Measurements from ENCODE around the gene RBMS3.

The RBMS3 gene

DNA sequence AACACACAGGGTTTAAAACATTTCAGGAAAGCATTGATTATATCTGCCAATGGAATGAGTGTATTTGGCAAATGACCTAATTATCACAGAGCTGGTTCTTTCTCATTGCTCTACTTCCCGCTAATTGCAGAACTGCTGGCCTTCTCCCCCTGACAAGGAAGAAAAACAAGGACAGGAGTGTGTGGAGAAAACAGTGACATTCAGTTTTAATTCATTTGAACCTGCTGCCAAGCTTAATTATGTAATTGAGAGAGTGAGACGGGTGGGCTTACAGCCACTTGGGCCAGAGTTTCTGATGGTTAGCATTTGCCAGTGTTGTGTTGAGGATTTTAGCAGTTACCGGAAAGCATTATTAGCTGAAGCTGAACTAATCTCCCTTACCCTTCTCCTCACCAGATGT is 301.4 kb downstream of the RBMS3 start:
- TF ChIP-seq, protein P1, sequence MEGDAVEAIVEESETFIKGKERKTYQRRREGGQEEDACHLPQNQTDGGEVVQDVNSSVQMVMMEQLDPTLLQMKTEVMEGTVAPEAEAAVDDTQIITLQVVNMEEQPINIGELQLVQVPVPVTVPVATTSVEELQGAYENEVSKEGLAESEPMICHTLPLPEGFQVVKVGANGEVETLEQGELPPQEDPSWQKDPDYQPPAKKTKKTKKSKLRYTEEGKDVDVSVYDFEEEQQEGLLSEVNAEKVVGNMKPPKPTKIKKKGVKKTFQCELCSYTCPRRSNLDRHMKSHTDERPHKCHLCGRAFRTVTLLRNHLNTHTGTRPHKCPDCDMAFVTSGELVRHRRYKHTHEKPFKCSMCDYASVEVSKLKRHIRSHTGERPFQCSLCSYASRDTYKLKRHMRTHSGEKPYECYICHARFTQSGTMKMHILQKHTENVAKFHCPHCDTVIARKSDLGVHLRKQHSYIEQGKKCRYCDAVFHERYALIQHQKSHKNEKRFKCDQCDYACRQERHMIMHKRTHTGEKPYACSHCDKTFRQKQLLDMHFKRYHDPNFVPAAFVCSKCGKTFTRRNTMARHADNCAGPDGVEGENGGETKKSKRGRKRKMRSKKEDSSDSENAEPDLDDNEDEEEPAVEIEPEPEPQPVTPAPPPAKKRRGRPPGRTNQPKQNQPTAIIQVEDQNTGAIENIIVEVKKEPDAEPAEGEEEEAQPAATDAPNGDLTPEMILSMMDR (IDR thresholded peaks at IDR 0.05; ENCODE audit: extremely low read depth, insufficient read depth, missing control alignments): no peak
- DNase-seq (ENCODE audit: low spot score): no peak
- in situ Hi-C loops (cut with MboI; ENCODE audit: low pct_unique_long_range_greater_than_20kb, low sequenced_read_pairs, unreplicated experiment): no loop called here

DNA sequence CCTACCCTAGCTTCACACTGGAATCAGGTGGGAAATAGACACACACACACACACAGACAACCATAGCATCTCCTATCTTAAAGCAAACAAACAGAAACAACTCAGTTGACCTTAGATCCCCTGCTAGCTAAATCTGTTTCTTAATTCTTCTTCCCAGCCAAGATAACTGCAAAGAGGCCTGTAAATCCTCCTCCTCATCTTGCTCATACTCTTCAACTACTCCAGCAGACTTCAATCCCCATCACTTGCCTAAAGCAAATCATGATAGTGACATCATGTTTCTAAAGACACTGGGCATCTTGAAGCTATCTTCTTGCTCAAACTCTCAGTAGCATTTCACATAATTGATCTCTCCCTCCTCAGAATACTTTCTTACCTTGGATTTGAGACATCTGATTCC is 303.0 kb downstream of the RBMS3 start:
- TF ChIP-seq, protein P1 (IDR thresholded peaks at IDR 0.05; ENCODE audit: extremely low read depth, insufficient read depth, missing control alignments): no peak
- in situ Hi-C loops (cut with MboI; ENCODE audit: low pct_unique_long_range_greater_than_20kb, low sequenced_read_pairs, unreplicated experiment): no loop called here
- no peak for DNase-seq (ENCODE audit: low spot score)

DNA sequence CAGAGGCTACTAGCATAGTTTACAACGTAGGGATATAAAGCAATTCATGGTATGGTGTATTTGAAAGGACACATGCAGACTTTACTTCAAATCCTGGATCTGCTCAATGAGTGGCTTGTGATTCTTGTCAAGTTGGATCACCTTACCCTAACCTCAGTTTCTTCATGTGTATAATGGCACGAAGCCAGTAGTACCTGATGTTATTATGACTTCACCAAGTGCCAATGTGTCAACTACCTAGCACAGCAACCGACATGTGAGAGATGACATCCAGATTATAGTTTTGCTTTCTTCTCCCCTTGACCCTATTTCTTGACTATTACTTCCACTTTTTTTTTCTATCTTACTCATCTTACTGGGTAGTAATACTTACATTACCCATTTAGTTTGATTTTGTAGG is 304.5 kb downstream of the RBMS3 start:
- in situ Hi-C loops (cut with MboI; ENCODE audit: low pct_unique_long_range_greater_than_20kb, low sequenced_read_pairs, unreplicated experiment): no loop called here
- no peak for DNase-seq (ENCODE audit: low spot score)
- TF ChIP-seq, protein P1 (IDR thresholded peaks at IDR 0.05; ENCODE audit: extremely low read depth, insufficient read depth, missing control alignments): no peak

DNA sequence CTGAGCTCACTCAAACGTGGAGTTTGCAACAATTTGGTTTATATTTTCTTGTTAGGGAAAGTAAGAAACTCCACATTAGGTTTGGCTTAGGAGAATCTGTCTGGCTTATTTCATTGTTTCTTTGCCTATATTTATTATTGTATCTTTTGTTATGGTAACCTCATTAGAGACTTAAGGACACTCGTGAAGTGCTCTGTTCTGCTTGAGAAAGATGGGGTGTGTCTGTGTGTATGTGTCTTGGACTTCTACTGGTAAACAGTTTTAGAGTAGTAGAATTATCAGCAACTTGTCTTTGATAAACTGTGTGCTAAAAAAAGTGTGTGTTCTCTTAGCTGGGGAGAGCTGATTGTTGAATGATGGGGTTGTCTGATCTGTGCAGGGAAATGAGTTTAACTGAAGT is 306.5 kb downstream of the RBMS3 start:
- TF ChIP-seq, protein P1 (IDR thresholded peaks at IDR 0.05; ENCODE audit: extremely low read depth, insufficient read depth, missing control alignments): no peak
- no peak for DNase-seq (ENCODE audit: low spot score)
- in situ Hi-C loops (cut with MboI; ENCODE audit: low pct_unique_long_range_greater_than_20kb, low sequenced_read_pairs, unreplicated experiment): no loop called here

DNA sequence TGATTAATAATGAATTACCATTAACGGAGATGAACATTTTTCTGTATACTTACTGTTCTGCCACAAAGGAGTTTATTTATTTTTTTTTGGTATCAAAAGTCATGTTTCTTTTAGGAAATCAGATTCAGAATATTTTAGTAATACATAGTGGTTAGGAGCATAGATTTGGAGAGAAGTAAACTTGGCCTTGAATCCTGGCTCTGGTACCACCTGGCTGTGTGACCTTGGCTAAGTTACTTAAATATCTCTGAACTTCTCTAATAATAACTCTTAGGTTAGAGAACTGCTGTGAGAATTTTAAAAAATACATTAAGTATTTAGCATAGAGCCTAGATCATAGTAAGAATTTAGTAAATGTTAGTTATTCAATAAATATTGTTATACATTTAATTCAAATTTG is 309.1 kb downstream of the RBMS3 start:
- TF ChIP-seq, protein P1 (IDR thresholded peaks at IDR 0.05; ENCODE audit: extremely low read depth, insufficient read depth, missing control alignments): no peak
- no peak for DNase-seq (ENCODE audit: low spot score)
- in situ Hi-C loops (cut with MboI; ENCODE audit: low pct_unique_long_range_greater_than_20kb, low sequenced_read_pairs, unreplicated experiment): no loop called here

DNA sequence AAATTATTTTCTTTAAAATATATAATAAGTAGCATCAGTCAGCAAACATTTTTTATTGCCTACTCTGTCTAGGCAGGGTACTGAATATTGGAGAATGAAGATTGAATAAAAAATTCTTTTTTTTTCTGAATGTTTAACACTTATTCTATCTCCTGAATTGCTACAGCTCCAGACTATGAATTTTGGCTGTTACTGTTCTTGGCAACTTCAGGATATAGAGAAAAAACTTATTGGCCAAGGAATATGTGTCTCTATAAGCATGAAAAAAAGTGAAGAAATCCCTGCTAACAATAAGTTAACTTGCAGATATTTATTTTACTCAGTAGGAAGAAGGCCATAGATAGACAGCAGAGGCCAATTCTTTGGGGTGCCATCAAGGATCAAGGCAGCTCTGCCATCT is 309.6 kb downstream of the RBMS3 start:
- in situ Hi-C loops (cut with MboI; ENCODE audit: low pct_unique_long_range_greater_than_20kb, low sequenced_read_pairs, unreplicated experiment): no loop called here
- no peak for DNase-seq (ENCODE audit: low spot score)
- TF ChIP-seq, protein P1 (IDR thresholded peaks at IDR 0.05; ENCODE audit: extremely low read depth, insufficient read depth, missing control alignments): no peak

DNA sequence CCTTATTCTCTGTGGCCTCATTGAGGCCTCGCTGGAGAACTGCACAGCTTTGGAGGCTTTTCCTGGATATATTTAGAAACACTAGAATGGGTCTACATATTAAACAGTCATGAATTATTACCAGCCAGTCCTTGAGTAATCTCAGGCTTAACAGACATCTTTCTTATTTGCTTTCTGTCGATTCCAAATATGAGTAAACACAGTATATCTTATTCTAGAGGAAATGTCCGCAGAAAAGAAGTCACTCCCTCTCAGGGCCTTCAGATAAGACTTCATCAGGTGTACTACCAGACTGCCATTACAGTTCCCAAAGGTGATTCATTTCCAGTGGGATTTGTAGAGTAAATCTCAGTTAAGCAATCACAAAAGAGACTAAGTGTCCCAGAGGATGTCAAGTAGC is 310.7 kb downstream of the RBMS3 start:
- in situ Hi-C loops (cut with MboI; ENCODE audit: low pct_unique_long_range_greater_than_20kb, low sequenced_read_pairs, unreplicated experiment): no loop called here
- TF ChIP-seq, protein P1 (IDR thresholded peaks at IDR 0.05; ENCODE audit: extremely low read depth, insufficient read depth, missing control alignments): no peak
- DNase-seq (ENCODE audit: low spot score): no peak
